Measurements from ENCODE around the gene NRL.

NRL gene

GRCh38 chr14:24078146-24078545 is 36.6 kb downstream of the NRL start:
- DNase-seq, result no peak

- DNase-seq, result no peak
These were observed 37.7 kb downstream of the NRL start for GRCh38 chr14:24077086-24077485.

- DNase-seq, result no peak
These were observed 38.5 kb downstream of the NRL start for GRCh38 chr14:24076302-24076601.

GRCh38 chr14:24075485-24076301 is 39.1 kb downstream of the NRL start:
- DNase-seq, result no peak

- no peak for DNase-seq
These were observed 39.9 kb downstream of the NRL start for GRCh38 chr14:24074625-24075484.

GRCh38 chr14:24072881-24073877 is 41.6 kb downstream of the NRL start:
- no peak for DNase-seq

- no peak for DNase-seq
These were observed 42.3 kb downstream of the NRL start for GRCh38 chr14:24072436-24072835.

GRCh38 chr14:24071836-24072430 is 42.8 kb downstream of the NRL start:
- no peak for DNase-seq

- no peak for DNase-seq
These were observed 43.5 kb downstream of the NRL start, which contains the start of gene CPNE6 for GRCh38 chr14:24071144-24071697. Gene CPNE6 (plus strand): TSS chr14:24071562. CDS start chr14:24072937, 1,375 bp downstream.

GRCh38 chr14:24070285-24071143 is 44.2 kb downstream of the NRL start:
- DNase-seq, result peak; percentile 49

GRCh38 chr14:24069411-24069735 is 45.4 kb downstream of the NRL start:
- DNase-seq, result no peak

- no peak for DNase-seq
These were observed 45.9 kb downstream of the NRL start for GRCh38 chr14:24068711-24069410.

- no peak for DNase-seq
These were observed 47.3 kb downstream of the NRL start for GRCh38 chr14:24067133-24068082.

GRCh38 chr14:24066496-24067132 is 48.1 kb downstream of the NRL start:
- DNase-seq, result no peak

GRCh38 chr14:24065408-24065807 is 49.3 kb downstream of the NRL start:
- no peak for DNase-seq

- DNase-seq, result no peak
These were observed 49.9 kb downstream of the NRL start for GRCh38 chr14:24064856-24065255.

- no peak for DNase-seq
These were observed 50.5 kb downstream of the NRL start for GRCh38 chr14:24064091-24064795.

GRCh38 chr14:24063263-24063836 is 51.4 kb downstream of the NRL start:
- no peak for DNase-seq
